IMR-90 (cell line): ENCODE measurements around the gene DIP2C. TPM values are rescaled to one million over a fixed set of nuclear protein-coding genes. Genes with fewer than 3 reads are reported as not detected.

Source experiments
- ATAC-seq: fragments of 200-7000 bp; cut with Tn5 transposase; 2 replicates; pipeline ENCODE4 v1.9.1; 2020; ENCODE audit warnings: low read depth, mild to moderate bottlenecking, moderate library complexity
- BruUV-seq: library from RNA; stranded (reverse); fragments of 400-500 nt; replicated peaks from 2 replicates; lab custom pipeline; 2021; lab: Mats Ljungman, UMichigan
- CTCF ChIA-PET: fragments of 300-600 bp; formaldehyde crosslinking; extraction: SDS; loops from one replicate; lab custom pipeline; 2021; ENCODE audit warnings: antibody characterized with exemption; lab: Yijun Ruan, JAX
- POLR2A ChIA-PET: fragments of 300-600 bp; sonication (Branson Sonifier 250); formaldehyde crosslinking; loops from one replicate; lab custom pipeline; 2022; ENCODE audit warnings: antibody characterized with exemption; ENCODE audit not compliant: unreplicated experiment; lab: Charles Lee
- DNase-seq: peaks from one replicate; pipeline ENCODE4 v3.0.0; 2013
- H2AFZ ChIP-seq: replicated peaks from 2 replicates; pipeline ENCODE3; 2013; ENCODE audit warnings: low read length, mild to moderate bottlenecking; ENCODE audit not compliant: poor library complexity
- H2AK5ac ChIP-seq: 2 replicates; pipeline ENCODE4 v1.6.1; 2013; ENCODE audit warnings: low read depth, low read length, inconsistent platforms
- H2AK9ac ChIP-seq: replicated peaks from 2 replicates; pipeline ENCODE3; 2013; ENCODE audit warnings: mild to moderate bottlenecking, low read depth, low read length, moderate library complexity; ENCODE audit not compliant: poor library complexity
- H2BK120ac ChIP-seq: 2 replicates; pipeline ENCODE4 v1.6.1; 2013; ENCODE audit warnings: low read depth, low read length, inconsistent platforms
- H2BK15ac ChIP-seq: 3 replicates; pipeline ENCODE4 v1.6.1; 2013; ENCODE audit warnings: low read depth, low read length, inconsistent platforms
- H2BK20ac ChIP-seq: 2 replicates; pipeline ENCODE4 v1.6.1; 2013; ENCODE audit warnings: low read depth, mild to moderate bottlenecking, inconsistent platforms, low read length, moderate library complexity
- H2BK5ac ChIP-seq: 2 replicates; pipeline ENCODE4 v1.6.1; 2013; ENCODE audit warnings: mild to moderate bottlenecking, low read depth, low read length, inconsistent platforms; ENCODE audit not compliant: poor library complexity, severe bottlenecking
- H3K14ac ChIP-seq: replicated peaks from 2 replicates; pipeline ENCODE4 v1.6.1; 2013; ENCODE audit warnings: low read depth, low read length, inconsistent platforms
- H3K18ac ChIP-seq: 2 replicates; pipeline ENCODE4 v1.6.1; 2013; ENCODE audit warnings: low read depth, low read length, control low read depth
- H3K23ac ChIP-seq: 2 replicates; pipeline ENCODE4 v1.6.1; 2013; ENCODE audit warnings: low read depth, low read length, inconsistent platforms
- H3K27ac ChIP-seq: 2 replicates; pipeline ENCODE4 v1.5.1; 2013; ENCODE audit warnings: mild to moderate bottlenecking, control low read depth, low read length; ENCODE audit not compliant: insufficient read depth
- H3K27me3 ChIP-seq: 2 replicates; pipeline ENCODE4 v1.6.1; 2013; ENCODE audit warnings: low read length; ENCODE audit not compliant: control insufficient read depth, insufficient read depth
- H3K36me3 ChIP-seq: 2 replicates; pipeline ENCODE4 v1.6.1; 2013; ENCODE audit warnings: low read length, mixed read lengths; ENCODE audit not compliant: control insufficient read depth, insufficient read depth
- H3K4ac ChIP-seq: 2 replicates; pipeline ENCODE4 v1.6.1; 2013; ENCODE audit warnings: low read depth, low read length, inconsistent platforms
- H3K4me1 ChIP-seq: 2 replicates; pipeline ENCODE4 v1.6.1; 2013; ENCODE audit warnings: low read length, mixed read lengths; ENCODE audit not compliant: control insufficient read depth, insufficient read depth
- H3K4me2 ChIP-seq: 2 replicates; pipeline ENCODE4 v1.6.1; 2013; ENCODE audit warnings: low read depth, mild to moderate bottlenecking, control low read depth, low read length, moderate library complexity
- H3K4me3 ChIP-seq: 2 replicates; pipeline ENCODE4 v1.5.1; 2013; ENCODE audit warnings: low read depth, mild to moderate bottlenecking, control low read depth, low read length, moderate library complexity; ENCODE audit not compliant: insufficient read depth
- H3K56ac ChIP-seq: 2 replicates; pipeline ENCODE4 v1.6.1; 2013; ENCODE audit warnings: low read length, inconsistent platforms; ENCODE audit not compliant: insufficient read depth; ENCODE audit errors: extremely low read depth
- H3K79me1 ChIP-seq, 2 experiments: 2 replicates each; pipeline ENCODE4 v1.6.1; 2013; ENCODE audit warnings: low read length in 2 of 2, inconsistent platforms in 1 of 2, low read depth in 1 of 2
- H3K9ac ChIP-seq: 2 replicates; pipeline ENCODE4 v1.6.1; 2013; ENCODE audit warnings: low read depth, low read length, control low read depth
- H3K9me1 ChIP-seq: 2 replicates; pipeline ENCODE4 v1.6.1; 2013; ENCODE audit warnings: low read length, inconsistent platforms; ENCODE audit not compliant: insufficient read depth
- H3K9me3 ChIP-seq: 2 replicates; pipeline ENCODE4 v1.6.1; 2013; ENCODE audit warnings: low read length; ENCODE audit not compliant: control insufficient read depth, insufficient read depth
- H4K20me1 ChIP-seq: 2 replicates; pipeline ENCODE4 v1.6.1; 2013; ENCODE audit warnings: low read length, inconsistent platforms; ENCODE audit not compliant: insufficient read depth
- H4K5ac ChIP-seq: 2 replicates; pipeline ENCODE4 v1.6.1; 2013; ENCODE audit warnings: mild to moderate bottlenecking, low read depth, low read length, control low read depth
- H4K8ac ChIP-seq, 2 experiments: 2 replicates each; pipeline ENCODE4 v1.6.1; 2013; ENCODE audit warnings: low read depth in 2 of 2, low read length in 2 of 2, control low read depth in 1 of 2, inconsistent platforms in 1 of 2
- H4K91ac ChIP-seq: 2 replicates; pipeline ENCODE4 v1.6.1; 2013; ENCODE audit warnings: low read depth, low read length, inconsistent platforms; ENCODE audit not compliant: insufficient read depth
- CEBPB ChIP-seq: IDR thresholded peaks from 2 replicates; pipeline ENCODE4 v1.6.1; 2012; ENCODE audit warnings: low read depth, low read length, improper control_type of control experiment
- CHD1 ChIP-seq: IDR thresholded peaks from 2 replicates; pipeline ENCODE4 v1.6.1; 2012; ENCODE audit warnings: low read depth, low read length, improper control_type of control experiment
- MAZ ChIP-seq: IDR thresholded peaks from 2 replicates; pipeline ENCODE4 v1.6.1; 2012; ENCODE audit warnings: low read depth, mild to moderate bottlenecking, low read length, improper control_type of control experiment, moderate library complexity, borderline replicate concordance
- RAD21 ChIP-seq: IDR thresholded peaks from 2 replicates; pipeline ENCODE4 v1.6.1; 2012; ENCODE audit warnings: low read length, improper control_type of control experiment
- WGBS, 2 experiments: methylation state at CpG; one replicate each; pipeline versions ENCODE4 v1.1.5 to v1.1.7; 2013; ENCODE audit warnings: missing lambda C conversion rate in 2 of 2; ENCODE audit not compliant: insufficient read length in 1 of 2; ENCODE audit errors: extremely low coverage in 2 of 2; 5-methylcytosine and 5-hydroxymethylcytosine counted together
- dilution Hi-C: fragments of 300-500 bp; cut with HindIII; formaldehyde crosslinking; loops from one replicate; pipeline ENCODE4 v1.14.3; 2018; ENCODE audit warnings: low sequenced_read_pairs; ENCODE audit not compliant: unreplicated experiment
- in situ Hi-C: fragments of 300-500 bp; cut with MboI; formaldehyde crosslinking; loops from 3 replicates; pipeline ENCODE4 v1.14.3; 2019; ENCODE audit warnings: low sequenced_read_pairs, inconsistent platforms, mixed read lengths
- intact Hi-C: fragments of 100-400 bp; cut with micrococcal nuclease; formaldehyde crosslinking; loops from 2 replicates; pipeline ENCODE4 v1.10.0; 2022
- polyA plus RNA-seq, 3 experiments: library from polyadenylated mRNA; depleted of rRNA; stranded (reverse); fragments of >200 nt; gene quantifications; 2 replicates each; pipeline ENCODE4 v1.2.3, GENCODE V29; 2012; ENCODE audit warnings: low replicate concordance in 1 of 3
- total RNA-seq: library from RNA; depleted of rRNA; stranded (reverse); fragments of >200 nt; gene quantifications from 2 replicates; pipeline ENCODE4 v1.2.3, GENCODE V29; 2012

The DIP2C gene
- total and polyA plus RNA-seq, 2 of the 4 experiments (the other 2 are of a cell fraction) = 8.6 to 17.3 TPM

- H3K4me2 ChIP-seq = no peak overlapping the region
- H3K56ac ChIP-seq = no peak overlapping the region
- no peak overlapping the region for H2BK120ac ChIP-seq
- peak; percentile 39 for DNase-seq
- no peak overlapping the region for H4K8ac ChIP-seq
- no peak overlapping the region for H3K9ac ChIP-seq
- 0 out of 2 replicates have a peak, but pooled peaks cover 4% of the 10 kb centered on the region for H3K9me1 ChIP-seq
- intact Hi-C loops = no loop called here
- ATAC-seq = no peak
- H3K4ac ChIP-seq = no peak overlapping the region
- TF ChIP-seq MAZ (no peak), CEBPB (peak; percentile 23; the same call in 1 of the 2 replicates), CHD1 (no peak), RAD21 (no peak)
- H4K91ac ChIP-seq = no peak overlapping the region
- no peak overlapping the region for H2AFZ ChIP-seq
- no peak overlapping the region for H2BK15ac ChIP-seq
- H4K5ac ChIP-seq = no peak overlapping the region
- no CpG with 5 or more reads among the region's 2 CpGs for WGBS, 2 experiments
- H3K4me1 ChIP-seq = no peaks in the 10 kb centered on the region
- H3K79me1 ChIP-seq = peaks cover 19 to 38% of the 10 kb centered on the region in 2 experiments
- no peak overlapping the region for H3K23ac ChIP-seq
- ChIA-PET POLR2A (no interaction called here), CTCF (no interaction called here)
- no peaks in the 10 kb centered on the region for H3K27me3 ChIP-seq
- no peak overlapping the region for H3K18ac ChIP-seq
- no peak overlapping the region for H2BK5ac ChIP-seq
- H2AK9ac ChIP-seq = no peak overlapping the region
- no TSS peak for BruUV-seq
- dilution Hi-C loops = no loop called here
- no peak overlapping the region for H3K27ac ChIP-seq
- H3K14ac ChIP-seq = no peak overlapping the region
- H4K20me1 ChIP-seq = peaks cover 12% of the 10 kb centered on the region; the same call in 1 of the 2 replicates
- H2AK5ac ChIP-seq = no peak overlapping the region
- H3K36me3 ChIP-seq = no peaks in the 10 kb centered on the region; the same call in 1 of the 2 replicates
- in situ Hi-C loops = no loop called here
- no peaks in the 10 kb centered on the region for H3K9me3 ChIP-seq
- H3K4me3 ChIP-seq = no peak overlapping the region
- no peak overlapping the region for H2BK20ac ChIP-seq
Measured at GRCh38 chr10:227014-227413, 462.5 kb downstream of the DIP2C start.
